Fibroblast of gingiva (primary cell): ENCODE data around the gene DDX21.
"Not testable (repeated sequence)": the region's sequence is repeated elsewhere in the genome, so short reads cannot be mapped to it uniquely, and the experiment has no call there.

Experiments used
- DNase-seq: peaks from one replicate; pipeline ENCODE4 v3.0.0-alpha.2; 2011; ENCODE audit warnings: low read depth

Gene DDX21

DNA sequence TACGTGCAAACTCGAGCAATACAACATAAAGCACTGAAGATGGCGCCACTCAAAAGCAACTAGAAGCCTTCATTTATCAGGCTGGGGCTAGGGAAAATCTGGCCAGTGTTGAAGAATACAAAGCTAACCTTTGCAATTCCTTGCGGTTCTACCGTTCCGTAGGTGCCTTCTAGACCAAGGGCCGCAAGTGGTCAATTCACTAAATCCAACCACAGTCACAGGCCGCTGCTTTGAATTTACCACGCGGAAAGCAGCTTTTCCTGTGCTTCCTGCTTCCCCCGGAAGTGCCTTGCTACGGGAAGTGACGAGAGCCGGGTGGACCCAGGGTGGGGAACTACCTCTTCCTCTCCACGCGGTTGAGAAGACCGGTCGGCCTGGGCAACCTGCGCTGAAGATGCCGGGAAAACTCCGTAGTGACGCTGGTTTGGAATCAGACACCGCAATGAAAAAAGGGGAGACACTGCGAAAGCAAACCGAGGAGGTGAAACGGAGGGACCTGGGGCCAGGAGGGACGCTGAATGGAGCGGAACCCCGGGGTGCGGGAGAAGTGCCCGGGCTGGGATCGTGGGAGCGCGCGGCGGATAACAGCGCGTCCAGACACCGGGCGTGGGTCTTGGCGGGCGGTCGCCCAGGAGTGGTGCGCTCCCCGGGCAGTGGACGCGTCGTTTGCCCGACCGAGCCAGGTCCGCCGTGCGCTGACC, at the start of gene DDX21:
Gene DDX21 (plus strand): TSS at position 339 of the 701 bp plus-strand sequence. CDS start 56 bp downstream, at position 395.
- DNase-seq: peak; percentile 90

DNA sequence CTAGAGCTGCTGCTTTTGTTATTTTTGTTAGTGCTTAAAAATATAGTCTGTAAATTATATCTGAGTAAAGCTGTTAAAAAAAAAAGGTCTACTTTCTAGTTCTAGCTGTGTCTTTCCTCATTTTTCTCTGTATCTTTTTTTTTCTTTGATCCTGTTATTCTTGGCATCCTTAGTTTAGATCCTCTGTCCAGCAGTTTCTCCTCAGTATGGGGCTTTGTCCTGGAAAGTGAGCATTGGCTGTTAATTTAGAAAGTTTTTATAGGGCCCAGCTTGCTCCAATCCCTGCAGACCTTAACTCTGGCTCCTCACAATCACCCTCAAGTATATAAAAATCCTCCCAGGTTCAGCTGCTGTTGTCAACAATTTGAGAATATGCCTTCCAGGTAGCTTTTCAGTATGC, 31.4 kb upstream of the DDX21 start:
- DNase-seq: no peak

DNA sequence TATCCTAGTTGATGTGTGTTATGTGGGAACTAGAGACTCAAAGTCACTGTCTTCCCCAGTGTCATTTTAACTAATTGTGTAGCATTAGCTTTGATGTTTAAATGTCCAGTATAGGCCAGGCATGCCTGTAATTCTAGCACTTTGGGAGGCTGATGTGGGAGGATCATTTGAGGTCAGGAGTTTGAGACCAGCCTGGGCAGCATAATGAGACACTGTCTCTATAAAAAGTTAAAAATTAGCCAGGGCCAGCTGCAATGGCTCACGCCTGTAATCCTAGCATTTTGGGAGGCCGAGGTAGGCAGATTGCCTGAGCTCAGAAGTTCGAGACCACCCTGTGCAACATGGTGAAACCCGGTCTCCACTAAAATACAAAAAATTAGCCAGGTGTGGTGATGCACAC, 30.5 kb upstream of the DDX21 start:
- DNase-seq: no peak

DNA sequence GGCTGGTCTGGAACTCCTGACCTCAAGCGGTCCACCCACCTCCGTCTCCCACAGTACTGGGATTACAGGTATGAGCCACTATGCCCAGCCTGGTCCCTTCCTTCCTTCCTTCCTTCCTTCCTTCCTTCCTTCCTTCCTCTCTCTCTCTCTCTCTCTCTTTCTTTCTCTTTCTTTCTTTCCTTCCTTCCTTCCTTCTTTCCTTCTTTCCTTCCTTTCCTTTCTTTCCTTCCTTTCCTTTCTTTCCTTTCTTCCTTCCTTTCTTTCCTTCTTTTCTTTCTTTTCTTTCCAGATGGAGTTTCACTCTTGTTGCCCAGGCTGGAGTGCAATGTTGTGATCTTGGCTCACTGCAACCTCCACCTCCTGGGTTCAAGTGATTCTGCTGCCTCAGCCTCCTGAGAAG, 26.8 kb upstream of the DDX21 start:
- DNase-seq: not testable (repeated sequence)

DNA sequence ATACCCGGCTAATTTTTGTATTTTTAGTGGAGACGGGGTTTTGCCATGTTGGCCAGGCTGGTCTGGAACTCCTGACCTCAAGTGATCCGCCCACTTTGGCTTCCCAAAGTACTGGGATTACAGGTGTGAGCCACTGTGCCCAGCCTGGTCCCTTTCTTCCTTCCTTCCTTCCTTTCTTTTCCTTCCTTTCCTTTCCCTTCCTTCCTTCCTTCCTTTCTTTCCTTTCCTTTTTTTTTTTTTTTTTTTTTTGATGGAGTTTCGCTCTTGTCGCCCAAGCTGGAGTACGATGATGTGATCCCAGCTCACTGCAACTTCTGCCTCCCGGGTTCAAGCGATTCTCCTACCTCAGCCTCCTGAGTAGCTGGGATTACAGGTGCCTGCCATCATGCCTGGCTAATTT, 26.1 kb upstream of the DDX21 start:
- not testable (repeated sequence) for DNase-seq

DNA sequence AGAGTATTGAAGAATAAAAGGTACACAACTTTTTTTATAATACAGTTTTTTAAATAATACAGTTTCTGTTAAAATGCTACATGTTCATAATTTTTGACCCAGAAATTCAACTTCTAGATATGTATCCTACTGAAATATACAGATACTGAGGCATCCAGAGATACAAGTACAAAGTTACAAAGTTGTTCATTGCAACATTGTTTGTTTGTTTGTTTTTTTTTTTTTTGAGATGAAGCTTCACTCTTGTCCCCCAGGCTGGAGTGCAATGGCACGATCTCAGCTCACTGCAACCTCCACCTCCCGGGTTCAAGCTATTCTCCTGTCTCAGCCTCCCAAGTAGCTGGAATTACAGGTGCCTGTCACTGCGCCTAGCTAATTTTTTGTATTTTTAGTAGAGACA, 23.1 kb upstream of the DDX21 start:
- DNase-seq: not testable (repeated sequence)

DNA sequence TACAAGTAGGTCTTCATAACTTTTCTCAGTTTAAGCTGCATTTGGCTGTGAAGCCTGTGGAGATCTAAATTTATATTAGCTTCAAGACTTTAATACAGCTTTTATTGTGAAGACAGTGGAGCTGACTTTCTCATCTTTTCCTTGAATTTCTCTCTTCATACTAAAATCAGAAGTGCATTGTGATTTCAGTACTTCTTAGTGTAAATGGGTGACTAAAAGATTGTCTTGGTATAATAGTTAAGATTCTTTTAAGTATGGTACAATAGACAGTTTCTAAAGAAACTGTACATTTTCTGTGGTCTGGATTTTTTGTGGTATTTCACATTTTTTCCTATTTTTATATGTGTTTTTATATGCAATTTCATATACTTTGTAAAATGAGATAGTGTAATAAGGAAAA, 21.0 kb upstream of the DDX21 start:
- no peak for DNase-seq

DNA sequence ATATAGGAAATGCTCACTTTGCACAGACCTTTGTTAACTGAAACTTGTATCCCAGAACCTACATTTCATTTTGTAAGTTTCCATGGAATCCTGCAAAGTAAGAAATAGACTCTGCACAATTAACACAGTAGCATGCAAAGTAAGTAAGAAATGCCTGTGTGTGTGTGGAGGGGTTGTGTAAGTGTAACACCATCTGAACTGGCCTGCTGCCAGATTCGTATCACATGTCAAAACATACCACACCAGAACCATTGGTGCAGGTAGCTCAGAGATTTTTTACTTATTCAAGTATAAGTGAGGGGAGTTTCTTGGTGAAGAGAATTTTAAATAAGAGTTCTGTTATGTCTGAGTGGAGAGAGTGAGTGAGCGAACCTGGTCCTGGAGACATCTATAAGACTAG, 17.9 kb upstream of the DDX21 start:
- peak; percentile 17 for DNase-seq

DNA sequence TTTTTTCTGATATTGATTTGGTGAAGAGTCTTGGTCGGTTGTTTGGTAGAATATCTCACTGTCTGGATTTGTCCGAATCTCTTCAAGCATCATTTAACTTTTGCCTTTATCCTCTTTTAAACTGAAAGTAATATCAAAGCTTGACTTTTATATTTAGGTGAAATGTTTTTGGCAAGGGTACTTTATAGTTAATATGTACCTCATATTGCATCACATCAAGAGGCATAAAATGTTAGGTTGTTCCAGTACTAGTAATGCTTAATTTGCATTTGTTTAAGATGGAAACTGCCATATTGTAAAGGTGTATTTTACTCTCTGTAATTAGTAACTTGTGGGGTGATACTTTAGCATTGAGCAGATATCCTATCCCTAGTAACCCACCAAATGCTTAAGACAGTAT, 17.1 kb upstream of the DDX21 start:
- DNase-seq: no peak

DNA sequence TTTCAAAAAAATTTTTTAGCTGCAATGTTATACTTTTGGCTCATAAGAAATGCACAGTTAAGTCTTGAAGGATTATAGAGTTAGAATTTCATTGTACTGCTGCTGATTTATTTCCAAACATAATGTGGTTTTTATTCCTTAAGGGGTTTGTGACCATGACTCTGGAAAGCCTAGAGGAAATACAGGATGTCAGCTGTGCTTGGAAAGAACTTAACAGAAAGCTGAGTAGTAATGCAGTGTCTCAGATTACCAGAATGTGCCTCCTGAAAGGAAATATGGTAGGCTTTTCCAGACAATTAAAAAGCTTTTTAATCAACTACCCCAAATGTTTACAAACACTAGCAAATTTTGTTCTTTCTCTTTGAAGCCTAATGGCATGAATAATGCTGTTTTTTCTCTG, 15.1 kb upstream of the DDX21 start:
- DNase-seq: not testable (repeated sequence)

DNA sequence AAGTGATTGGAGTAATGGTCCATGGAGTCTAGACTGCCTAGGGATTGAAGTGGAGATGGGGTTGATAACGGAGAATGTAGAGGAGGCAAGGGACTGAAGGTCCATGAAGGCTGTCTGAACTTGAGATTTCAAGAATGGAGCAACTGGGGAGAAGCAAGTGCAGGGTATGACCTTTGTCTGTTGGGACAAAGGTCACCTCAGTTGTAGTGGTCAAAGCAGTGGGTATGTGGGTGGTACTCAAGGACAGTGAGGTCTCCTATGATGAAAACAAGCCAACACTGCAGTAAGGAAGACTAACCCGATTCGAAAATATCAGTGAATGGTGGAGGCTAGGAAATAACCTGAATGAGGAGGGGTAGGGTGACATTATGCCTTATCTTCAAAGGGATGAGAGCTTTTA, 5.4 kb upstream of the DDX21 start:
- DNase-seq: no peak

DNA sequence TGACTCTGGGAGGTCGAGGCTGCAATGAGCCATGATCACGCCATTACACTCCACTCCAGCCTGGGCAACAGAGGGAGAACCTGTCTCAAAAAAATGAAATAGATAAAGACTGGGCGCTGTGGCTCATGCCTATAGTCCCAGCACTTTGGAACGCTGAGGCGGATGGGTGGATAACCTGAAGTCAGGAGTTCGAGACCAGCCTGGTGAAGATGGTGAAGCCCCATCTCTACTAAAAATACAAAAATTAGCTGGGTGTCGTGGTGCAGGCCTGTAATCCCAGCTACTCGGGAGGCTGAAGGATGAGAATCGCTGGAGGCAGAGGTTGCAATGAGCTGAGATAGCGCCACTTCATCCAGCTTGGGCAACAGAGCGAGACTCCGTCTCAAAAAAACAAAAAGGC, 1.1 kb upstream of the DDX21 start:
- no peak for DNase-seq

DNA sequence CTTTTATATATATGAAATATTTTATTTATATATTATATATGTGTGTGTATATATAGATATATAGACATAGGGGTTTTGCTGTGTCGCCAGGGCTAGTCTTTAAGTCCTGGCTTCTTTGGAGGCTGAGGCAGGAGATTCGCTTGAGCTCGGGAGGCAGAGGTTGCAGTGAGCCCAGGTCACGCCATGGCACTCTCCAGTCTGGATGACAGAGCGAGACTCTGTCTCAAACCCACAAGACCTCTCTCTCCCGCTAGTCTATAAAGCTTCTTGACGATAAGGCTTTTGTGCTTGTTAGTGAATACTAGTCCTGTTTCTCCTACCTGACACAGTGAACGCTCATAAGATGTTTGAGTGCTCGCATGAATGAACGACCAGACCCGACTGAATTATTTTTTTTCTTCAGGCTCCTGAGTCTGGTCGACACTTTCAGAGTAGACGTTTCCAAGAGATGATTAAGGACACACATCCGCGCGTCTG, 577 bp upstream of the DDX21 start:
- peak; percentile 5 for DNase-seq

DNA sequence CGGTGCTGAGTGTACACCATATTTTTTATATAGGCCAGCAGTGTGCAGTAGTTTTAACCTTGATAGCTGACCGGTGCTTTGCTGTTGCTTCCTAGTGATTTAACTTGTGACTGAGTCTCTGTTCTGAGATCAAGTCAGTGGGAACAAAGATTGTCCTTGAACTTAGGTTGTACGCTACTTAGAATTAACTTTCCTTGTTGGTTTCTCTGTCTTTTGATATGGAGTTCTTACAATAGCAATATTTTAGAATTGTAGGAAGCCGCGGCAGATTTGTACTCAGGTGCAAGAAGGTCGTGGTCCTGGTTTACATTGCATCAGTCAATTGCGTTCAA, 1.3 kb downstream of the DDX21 start:
- DNase-seq: no peak

DNA sequence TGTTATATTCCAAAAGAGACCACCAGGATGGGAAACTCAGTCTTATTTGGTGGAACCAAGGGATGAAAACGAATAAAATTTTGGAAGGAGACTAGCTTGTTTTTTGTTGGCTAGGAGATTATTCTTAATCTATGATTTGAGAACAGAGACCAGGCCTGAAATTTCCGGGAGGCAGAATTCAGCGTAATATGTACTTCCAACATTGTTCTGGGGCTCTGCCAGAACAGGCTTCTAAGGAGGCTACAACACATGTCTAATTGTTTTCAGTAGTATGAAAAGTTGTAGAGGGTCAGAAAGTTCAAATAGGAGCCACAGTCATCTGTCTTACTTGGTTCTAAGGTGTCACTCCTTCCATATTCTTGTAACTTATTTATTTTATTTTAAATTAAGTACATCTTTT, 1.7 kb downstream of the DDX21 start:
- no peak for DNase-seq

DNA sequence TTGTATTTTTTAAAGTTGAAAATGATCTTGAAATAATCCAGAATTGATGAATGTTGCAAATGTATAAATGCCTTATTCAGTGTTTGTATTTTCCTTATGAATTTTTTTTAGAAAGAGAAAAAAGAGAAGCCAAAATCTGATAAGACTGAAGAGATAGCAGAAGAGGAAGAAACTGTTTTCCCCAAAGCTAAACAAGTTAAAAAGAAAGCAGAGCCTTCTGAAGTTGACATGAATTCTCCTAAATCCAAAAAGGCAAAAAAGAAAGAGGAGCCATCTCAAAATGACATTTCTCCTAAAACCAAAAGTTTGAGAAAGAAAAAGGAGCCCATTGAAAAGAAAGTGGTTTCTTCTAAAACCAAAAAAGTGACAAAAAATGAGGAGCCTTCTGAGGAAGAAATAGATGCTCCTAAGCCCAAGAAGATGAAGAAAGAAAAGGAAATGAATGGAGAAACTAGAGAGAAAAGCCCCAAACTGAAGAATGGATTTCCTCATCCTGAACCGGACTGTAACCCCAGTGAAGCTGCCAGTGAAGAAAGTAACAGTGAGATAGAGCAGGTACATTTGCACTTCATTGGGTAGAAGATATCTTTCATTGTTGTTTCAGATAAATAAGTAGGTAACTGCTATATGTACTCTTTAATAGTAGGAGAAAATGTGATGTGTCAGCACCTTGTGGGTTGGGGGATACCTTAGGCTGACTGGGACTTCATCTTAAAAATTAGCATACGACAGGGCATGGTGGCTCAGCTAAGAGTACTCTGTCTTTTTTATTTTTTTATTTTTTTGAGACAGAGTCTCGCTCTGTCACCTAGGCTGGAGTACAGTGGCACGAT, 3.9 kb downstream of the DDX21 start:
- no peak for DNase-seq

DNA sequence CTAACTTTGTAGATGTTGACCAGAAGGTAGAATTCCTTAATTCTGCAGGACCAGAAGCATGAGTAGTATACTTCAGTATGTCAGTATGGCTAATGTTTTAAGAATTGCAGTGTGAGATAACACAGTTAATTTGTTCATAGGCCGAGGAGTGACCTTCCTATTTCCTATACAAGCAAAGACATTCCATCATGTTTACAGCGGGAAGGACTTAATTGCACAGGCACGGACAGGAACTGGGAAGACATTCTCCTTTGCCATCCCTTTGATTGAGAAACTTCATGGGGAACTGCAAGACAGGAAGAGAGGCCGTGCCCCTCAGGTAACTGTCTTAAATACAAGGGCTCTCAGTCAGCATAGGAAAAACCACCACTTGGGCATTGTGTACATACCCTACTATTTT, 7.2 kb downstream of the DDX21 start:
- no peak for DNase-seq

DNA sequence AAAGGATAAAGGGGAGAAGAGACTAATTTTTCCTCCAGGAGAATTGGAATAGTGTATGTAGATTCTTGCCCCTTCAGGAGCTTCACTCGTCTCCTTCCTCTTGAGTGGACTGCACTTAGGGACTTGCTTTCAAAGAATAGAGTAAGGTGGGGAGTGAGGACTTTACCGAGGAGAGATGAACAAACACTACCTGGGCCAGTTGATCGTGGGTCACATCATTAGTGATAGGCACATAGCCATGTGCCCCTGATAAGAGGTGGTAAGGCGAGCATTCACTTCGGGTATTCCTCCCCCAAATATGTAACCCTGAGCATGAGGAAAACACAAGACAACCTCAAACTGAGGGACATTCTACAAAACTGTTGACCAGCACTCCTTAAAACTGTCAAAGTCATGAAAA, 18.0 kb downstream of the DDX21 start:
- DNase-seq: no peak

DNA sequence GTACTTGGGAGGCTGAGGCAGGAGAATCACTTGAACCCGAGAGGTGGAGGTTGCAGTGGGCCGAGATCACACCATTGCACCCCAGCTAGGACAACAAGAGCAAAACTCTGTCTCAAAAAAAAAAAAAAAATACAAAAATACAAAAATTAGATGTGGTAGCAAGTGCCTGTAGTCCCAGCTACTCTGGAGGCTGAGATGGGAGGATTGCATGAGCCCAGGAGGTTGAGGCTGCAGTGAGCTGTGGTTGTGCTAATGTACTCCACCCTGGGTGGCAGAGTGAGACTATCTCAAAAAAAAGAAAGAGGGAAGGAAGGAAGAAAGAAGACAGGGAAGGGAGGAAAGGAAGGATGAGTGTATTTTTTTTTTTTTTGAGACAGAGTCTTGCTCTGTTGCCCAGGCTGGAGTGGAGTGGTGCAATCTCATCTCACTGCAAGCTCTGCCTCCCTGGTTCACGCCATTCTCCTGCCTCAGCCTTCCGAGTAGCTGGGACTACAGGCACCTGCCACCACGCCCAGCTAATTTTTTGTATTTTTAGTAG, 20.0 kb downstream of the DDX21 start:
- DNase-seq: not testable (repeated sequence)

DNA sequence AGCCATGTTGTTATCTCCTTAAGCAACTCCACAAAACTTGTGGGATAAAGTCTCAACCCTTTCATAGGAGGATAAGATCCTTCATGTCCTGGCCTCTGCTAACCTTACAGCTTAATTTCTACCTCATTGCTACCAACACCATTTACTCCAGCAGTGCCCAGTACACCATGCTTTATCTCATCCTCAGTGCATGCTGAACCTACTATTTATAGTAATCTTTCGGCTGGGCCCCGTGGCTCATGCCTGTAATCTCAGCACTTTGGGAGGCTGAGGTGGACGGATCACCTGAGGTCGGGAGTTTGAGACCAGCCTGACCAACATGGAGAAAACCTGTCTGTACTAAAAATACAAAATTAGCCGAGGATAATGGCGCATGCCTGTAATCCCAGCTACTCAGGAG, 23.8 kb downstream of the DDX21 start:
- not testable (repeated sequence) for DNase-seq

DNA sequence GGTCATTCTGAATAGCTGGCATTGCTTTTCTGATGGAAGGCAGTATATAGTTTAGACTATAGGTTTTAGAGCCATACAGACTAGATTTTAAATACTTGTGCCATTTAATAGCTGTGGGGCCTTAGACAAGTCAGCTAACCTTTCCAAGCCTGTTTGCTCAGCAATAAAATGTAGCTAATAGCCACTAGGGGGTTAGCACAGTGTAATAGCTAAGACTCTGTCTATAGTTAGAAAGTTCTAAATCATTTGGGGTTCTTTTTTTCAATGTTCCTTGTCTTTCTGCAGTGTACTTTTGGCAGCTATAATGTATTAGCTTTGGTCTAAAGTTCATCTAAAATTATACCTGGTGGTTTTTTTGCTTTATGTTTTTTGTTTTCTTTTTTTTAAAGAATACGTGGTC, 25.1 kb downstream of the DDX21 start:
- DNase-seq: no peak

DNA sequence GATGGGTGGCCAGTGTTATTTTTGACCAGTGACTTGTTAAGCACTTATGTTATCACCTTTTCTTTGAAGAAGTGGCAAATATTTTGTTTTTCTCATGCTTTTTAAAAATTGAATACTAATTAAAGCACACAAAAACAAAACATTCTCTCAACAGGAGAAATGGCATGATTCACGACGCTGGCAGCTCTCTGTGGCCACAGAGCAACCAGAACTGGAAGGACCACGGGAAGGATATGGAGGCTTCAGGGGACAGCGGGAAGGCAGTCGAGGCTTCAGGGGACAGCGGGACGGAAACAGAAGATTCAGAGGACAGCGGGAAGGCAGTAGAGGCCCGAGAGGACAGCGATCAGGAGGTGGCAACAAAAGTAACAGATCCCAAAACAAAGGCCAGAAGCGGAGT, 26.4 kb downstream of the DDX21 start:
- no peak for DNase-seq

DNA sequence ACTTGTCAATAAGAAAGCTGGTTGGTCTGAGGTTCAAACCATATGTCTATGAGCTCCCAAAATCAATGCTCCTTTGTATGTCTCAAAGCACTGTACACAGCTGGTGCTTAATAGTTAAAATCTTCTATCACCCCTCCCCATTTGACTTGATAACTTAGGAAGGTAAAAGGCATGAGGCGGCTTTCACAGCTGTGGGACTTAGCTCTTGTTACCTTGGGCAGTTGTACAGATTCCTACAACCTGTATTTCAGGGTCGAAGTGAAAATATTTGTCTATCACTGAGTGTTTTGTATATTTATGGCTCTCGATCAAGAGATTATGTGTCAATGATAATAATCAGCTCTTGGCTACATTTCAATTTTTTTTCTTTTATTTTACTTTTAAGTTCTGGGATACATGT, 31.6 kb downstream of the DDX21 start:
- DNase-seq: no peak
